ENCODE results near the gene EIF2B4.

- TF ChIP-seq EP300 (IDR thresholded peaks at IDR 0.05) (no peak), POLR2A (IDR thresholded peaks at IDR 0.05) (no peak)
Observed at GRCh38 chr2:27373567-27373966, 3.4 kb upstream of the EIF2B4 start.

All from gastroesophageal sphincter (tissue), 2 donors.